B cell (primary cell): ENCODE data around the gene RAB25.

Experiments used
- CTCF ChIP-seq: fragments of 200-600 bp; IDR thresholded peaks from one replicate; pipeline ENCODE4 v1.8.0; 2022; ENCODE audit warnings: antibody characterized with exemption, mild to moderate bottlenecking
- EZH2 ChIP-seq: IDR thresholded peaks from 2 replicates; pipeline ENCODE4 v1.6.1; 2012; ENCODE audit warnings: borderline replicate concordance, low read depth, mild to moderate bottlenecking, moderate library complexity, low read length; ENCODE audit not compliant: insufficient read depth, poor library complexity, severe bottlenecking

GRCh38 chr1:156020293-156021092 lies 40.5 kb upstream of the RAB25 start, which contains the start of gene SSR2:
- TF ChIP-seq CTCF = no peak
- no peak for TF ChIP-seq EZH2
